Measurements from ENCODE around the gene ZNF260. TPM values are rescaled to one million over a fixed set of nuclear protein-coding genes. Genes with fewer than 3 reads are reported as not detected.

ZNF260 gene
- total RNA-seq, 1 donor from 2014 or later: 20.6 TPM

DNA sequence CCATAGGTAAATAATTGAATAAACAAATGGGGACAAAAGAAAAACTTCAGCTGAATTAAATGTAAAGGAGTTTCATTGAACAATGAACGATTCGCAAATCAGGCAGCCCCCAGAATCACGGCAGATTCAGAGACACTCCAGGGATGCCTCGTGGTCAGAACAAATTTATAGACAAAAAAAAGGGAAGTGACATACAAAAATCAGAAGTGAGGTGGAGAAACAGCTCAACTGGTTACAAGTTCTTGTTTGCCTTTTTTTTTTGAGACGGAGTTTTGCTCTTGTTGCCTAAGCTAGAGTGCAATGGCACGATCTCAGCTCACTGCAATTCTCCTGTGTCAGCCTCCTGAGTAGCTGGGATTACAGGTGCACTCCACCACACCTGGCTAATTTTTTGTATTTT is 44.4 kb downstream of the ZNF260 start:
- H3K27me3 Mint-ChIP-seq (ENCODE audit: unreplicated experiment): peaks cover 2% of the 10 kb centered on the region
- H3K9me3 Mint-ChIP-seq (ENCODE audit: unreplicated experiment): peaks cover 4% of the 10 kb centered on the region
- no peak overlapping the region for H3K27ac Mint-ChIP-seq (ENCODE audit: unreplicated experiment)
- TF ChIP-seq, protein P1, sequence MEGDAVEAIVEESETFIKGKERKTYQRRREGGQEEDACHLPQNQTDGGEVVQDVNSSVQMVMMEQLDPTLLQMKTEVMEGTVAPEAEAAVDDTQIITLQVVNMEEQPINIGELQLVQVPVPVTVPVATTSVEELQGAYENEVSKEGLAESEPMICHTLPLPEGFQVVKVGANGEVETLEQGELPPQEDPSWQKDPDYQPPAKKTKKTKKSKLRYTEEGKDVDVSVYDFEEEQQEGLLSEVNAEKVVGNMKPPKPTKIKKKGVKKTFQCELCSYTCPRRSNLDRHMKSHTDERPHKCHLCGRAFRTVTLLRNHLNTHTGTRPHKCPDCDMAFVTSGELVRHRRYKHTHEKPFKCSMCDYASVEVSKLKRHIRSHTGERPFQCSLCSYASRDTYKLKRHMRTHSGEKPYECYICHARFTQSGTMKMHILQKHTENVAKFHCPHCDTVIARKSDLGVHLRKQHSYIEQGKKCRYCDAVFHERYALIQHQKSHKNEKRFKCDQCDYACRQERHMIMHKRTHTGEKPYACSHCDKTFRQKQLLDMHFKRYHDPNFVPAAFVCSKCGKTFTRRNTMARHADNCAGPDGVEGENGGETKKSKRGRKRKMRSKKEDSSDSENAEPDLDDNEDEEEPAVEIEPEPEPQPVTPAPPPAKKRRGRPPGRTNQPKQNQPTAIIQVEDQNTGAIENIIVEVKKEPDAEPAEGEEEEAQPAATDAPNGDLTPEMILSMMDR (IDR thresholded peaks at IDR 0.05; ENCODE audit: unreplicated experiment): no peak
- peaks cover 25% of the 10 kb centered on the region for H3K36me3 Mint-ChIP-seq (ENCODE audit: low read depth, unreplicated experiment)
- peaks cover 6% of the 10 kb centered on the region for H3K4me1 Mint-ChIP-seq (ENCODE audit: unreplicated experiment)
- no peak overlapping the region for H3K4me3 Mint-ChIP-seq (ENCODE audit: unreplicated experiment)
- no peak for DNase-seq (ENCODE audit: low spot score)

DNA sequence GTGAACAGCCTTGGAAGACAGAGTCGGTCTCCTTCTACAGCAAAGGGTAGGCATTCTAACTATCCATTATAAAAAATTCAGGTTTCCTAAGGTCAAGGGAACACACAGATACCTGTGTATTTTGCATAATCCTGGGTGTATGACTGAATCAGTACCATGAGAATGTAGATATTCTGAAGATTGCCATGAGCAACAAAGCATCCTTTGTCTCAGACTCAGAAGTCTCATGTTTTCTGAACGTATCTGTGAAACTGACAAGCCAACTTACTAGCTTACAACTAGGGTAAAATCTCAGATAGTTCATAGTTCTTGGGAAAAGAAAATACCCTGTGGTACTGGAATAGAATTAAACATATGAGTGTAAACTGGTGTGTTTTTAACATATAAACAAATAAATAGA is 45.2 kb downstream of the ZNF260 start:
- no peaks in the 10 kb centered on the region for H3K9me3 Mint-ChIP-seq (ENCODE audit: unreplicated experiment)
- no peak for DNase-seq (ENCODE audit: low spot score)
- TF ChIP-seq, protein P1 (IDR thresholded peaks at IDR 0.05; ENCODE audit: unreplicated experiment): no peak
- peaks cover 20% of the 10 kb centered on the region for H3K36me3 Mint-ChIP-seq (ENCODE audit: low read depth, unreplicated experiment)
- H3K4me1 Mint-ChIP-seq (ENCODE audit: unreplicated experiment): no peaks in the 10 kb centered on the region
- H3K27me3 Mint-ChIP-seq (ENCODE audit: unreplicated experiment): no peaks in the 10 kb centered on the region
- H3K4me3 Mint-ChIP-seq (ENCODE audit: unreplicated experiment): no peak overlapping the region
- H3K27ac Mint-ChIP-seq (ENCODE audit: unreplicated experiment): no peak overlapping the region

Other genes starting within 250 kb of the ZNF260 start
- gene ZFP14, start 149.1 kb downstream of the ZNF260 start, total RNA-seq (ENCODE audit: unreplicated experiment): 13.9 TPM
- gene ZFP82, start 109.6 kb downstream of the ZNF260 start, total RNA-seq (ENCODE audit: unreplicated experiment): 11.5 TPM
- gene ZNF566, start 38.7 kb downstream of the ZNF260 start, total RNA-seq (ENCODE audit: unreplicated experiment): 10.4 TPM
- gene ZNF529, start 45.0 kb upstream of the ZNF260 start, total RNA-seq (ENCODE audit: unreplicated experiment): 19.0 TPM
- gene ZNF382, start 77.0 kb upstream of the ZNF260 start, total RNA-seq (ENCODE audit: unreplicated experiment): 12.5 TPM
- 9.2 TPM for gene ZNF461, start 138.6 kb upstream of the ZNF260 start, total RNA-seq (ENCODE audit: unreplicated experiment)
- gene ZNF567, start 159.3 kb upstream of the ZNF260 start, total RNA-seq (ENCODE audit: unreplicated experiment): 9.7 TPM
- gene ZNF850, start 244.5 kb upstream of the ZNF260 start, total RNA-seq (ENCODE audit: unreplicated experiment): 7.0 TPM

Measured in endothelial cell (in vitro differentiated cells).